ENCODE results near the gene EYA3.

The EYA3 gene

DNA sequence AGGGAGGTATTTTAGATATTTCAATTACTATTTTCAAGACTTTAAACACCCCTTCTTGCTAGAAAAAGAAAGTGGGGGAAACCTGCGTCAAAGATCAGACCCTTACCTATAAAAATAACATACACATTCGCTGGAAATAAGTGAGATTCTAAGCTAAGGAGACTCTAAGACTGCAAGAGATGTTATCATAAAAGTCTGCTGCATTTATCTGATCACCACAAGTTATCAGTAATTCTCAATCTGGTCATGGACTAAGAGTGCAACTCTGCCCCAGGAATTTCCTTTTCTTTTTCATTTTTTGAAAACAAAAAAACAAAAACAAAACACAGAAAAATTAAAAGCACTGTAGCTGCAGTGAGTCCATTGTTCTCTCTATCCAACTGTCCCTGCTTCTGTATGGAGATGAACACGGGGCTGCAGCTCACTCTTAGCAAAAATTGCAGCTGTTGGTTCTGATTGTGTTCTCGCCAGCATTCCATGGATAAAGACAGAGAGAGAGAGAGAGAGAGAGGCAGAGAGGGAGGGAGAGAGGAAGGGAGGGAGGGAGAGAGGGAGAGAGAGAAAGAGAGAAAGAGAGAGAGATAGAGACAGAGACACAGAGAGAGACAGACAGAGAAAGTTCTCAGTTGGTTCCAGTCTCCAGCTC, 114.5 kb downstream of the EYA3 start:
- Histone ChIP-seq H3K27me3 (ENCODE audit: control insufficient read depth, low read length) (no peaks in the 10 kb centered on the region), H3K27ac (ENCODE audit: low read depth, low read length) (no peak overlapping the region), H3K79me2 (ENCODE audit: control insufficient read depth, low read length) (no peaks in the 10 kb centered on the region), H4K20me1 (ENCODE audit: control insufficient read depth, insufficient read depth, low read depth, low read length) (no peaks in the 10 kb centered on the region), H3K4me3 (ENCODE audit: low read length) (no peak overlapping the region), H3K36me3 (ENCODE audit: control insufficient read depth, low read length) (peaks cover 23% of the 10 kb centered on the region), H3K9me2 (replicated peaks; ENCODE audit: control insufficient read depth, low read length) (no peaks in the 10 kb centered on the region), H3K4me1 (ENCODE audit: control insufficient read depth, low read length) (no peaks in the 10 kb centered on the region), H3F3A (ENCODE audit: control insufficient read depth, insufficient read depth) (peaks cover 9% of the 10 kb centered on the region), H3K9me3 (ENCODE audit: control insufficient read depth, insufficient read depth, low read length) (no peaks in the 10 kb centered on the region), H3K4me2 (ENCODE audit: low read length) (no peak overlapping the region)
- TF ChIP-seq, protein P1, sequence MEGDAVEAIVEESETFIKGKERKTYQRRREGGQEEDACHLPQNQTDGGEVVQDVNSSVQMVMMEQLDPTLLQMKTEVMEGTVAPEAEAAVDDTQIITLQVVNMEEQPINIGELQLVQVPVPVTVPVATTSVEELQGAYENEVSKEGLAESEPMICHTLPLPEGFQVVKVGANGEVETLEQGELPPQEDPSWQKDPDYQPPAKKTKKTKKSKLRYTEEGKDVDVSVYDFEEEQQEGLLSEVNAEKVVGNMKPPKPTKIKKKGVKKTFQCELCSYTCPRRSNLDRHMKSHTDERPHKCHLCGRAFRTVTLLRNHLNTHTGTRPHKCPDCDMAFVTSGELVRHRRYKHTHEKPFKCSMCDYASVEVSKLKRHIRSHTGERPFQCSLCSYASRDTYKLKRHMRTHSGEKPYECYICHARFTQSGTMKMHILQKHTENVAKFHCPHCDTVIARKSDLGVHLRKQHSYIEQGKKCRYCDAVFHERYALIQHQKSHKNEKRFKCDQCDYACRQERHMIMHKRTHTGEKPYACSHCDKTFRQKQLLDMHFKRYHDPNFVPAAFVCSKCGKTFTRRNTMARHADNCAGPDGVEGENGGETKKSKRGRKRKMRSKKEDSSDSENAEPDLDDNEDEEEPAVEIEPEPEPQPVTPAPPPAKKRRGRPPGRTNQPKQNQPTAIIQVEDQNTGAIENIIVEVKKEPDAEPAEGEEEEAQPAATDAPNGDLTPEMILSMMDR (IDR thresholded peaks at IDR 0.05; ENCODE audit: low read depth, low read length, poor library complexity, severe bottlenecking), result no peak
- no peak for TF ChIP-seq EZH2phosphoT487 (IDR thresholded peaks at IDR 0.05; ENCODE audit: borderline replicate concordance, low read length)

DNA sequence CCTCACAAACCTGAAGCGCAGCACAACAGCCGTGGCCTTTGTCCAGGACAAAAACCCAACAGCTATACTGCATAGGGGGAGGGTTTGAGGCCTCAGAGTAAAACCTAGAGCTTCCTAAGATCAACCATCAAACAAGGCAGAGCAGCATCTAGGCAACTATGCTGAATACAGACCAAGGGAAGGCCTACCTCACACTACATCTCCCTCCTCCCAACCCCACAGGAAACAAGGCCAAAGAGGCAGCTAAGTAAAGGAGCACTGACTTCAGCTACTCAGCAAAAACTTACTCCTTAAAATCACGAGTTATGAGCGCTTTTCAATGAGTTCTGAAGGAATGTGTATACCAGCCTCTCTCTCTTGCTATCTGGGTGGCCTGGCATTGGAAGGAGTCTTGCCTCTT, 116.3 kb downstream of the EYA3 start:
- Histone ChIP-seq H3K4me1 (ENCODE audit: control insufficient read depth, low read length) (no peaks in the 10 kb centered on the region), H3K36me3 (ENCODE audit: control insufficient read depth, low read length) (peaks cover 21% of the 10 kb centered on the region), H3K9me3 (ENCODE audit: control insufficient read depth, insufficient read depth, low read length) (no peaks in the 10 kb centered on the region), H3K4me2 (ENCODE audit: low read length) (no peak overlapping the region), H3K4me3 (ENCODE audit: low read length) (no peak overlapping the region), H3K27ac (ENCODE audit: low read depth, low read length) (no peak overlapping the region), H4K20me1 (ENCODE audit: control insufficient read depth, insufficient read depth, low read depth, low read length) (no peaks in the 10 kb centered on the region), H3K79me2 (ENCODE audit: control insufficient read depth, low read length) (no peaks in the 10 kb centered on the region), H3F3A (ENCODE audit: control insufficient read depth, insufficient read depth) (peaks cover 9% of the 10 kb centered on the region), H3K9me2 (replicated peaks; ENCODE audit: control insufficient read depth, low read length) (no peaks in the 10 kb centered on the region), H3K27me3 (ENCODE audit: control insufficient read depth, low read length) (no peaks in the 10 kb centered on the region)
- TF ChIP-seq, protein P1 (IDR thresholded peaks at IDR 0.05; ENCODE audit: low read depth, low read length, poor library complexity, severe bottlenecking), result no peak
- no peak for TF ChIP-seq EZH2phosphoT487 (IDR thresholded peaks at IDR 0.05; ENCODE audit: borderline replicate concordance, low read length)

DNA sequence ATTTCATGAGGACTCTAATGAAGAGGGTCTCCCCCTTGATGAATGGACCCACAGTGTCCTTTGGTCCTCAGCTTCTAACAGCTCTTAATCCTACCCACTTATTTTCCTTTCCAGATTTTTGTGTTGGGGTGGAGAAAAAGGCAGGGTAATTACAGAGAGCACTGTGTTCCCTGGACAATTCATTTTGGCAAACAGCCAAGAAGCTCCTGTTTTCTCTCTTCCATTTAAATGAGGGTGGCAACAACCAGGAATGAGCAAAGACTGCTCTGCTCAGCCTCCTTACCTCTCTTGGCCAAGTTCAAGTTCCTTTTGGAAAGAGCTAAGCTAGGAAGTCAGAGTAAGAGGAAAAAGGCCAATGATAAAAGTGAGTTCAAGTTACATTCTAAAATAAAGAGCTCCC, 116.7 kb downstream of the EYA3 start:
- Histone ChIP-seq H3K4me3 (ENCODE audit: low read length) (no peak overlapping the region), H3K4me1 (ENCODE audit: control insufficient read depth, low read length) (no peaks in the 10 kb centered on the region), H3K9me2 (replicated peaks; ENCODE audit: control insufficient read depth, low read length) (no peaks in the 10 kb centered on the region), H3K27ac (ENCODE audit: low read depth, low read length) (no peak overlapping the region), H3K27me3 (ENCODE audit: control insufficient read depth, low read length) (no peaks in the 10 kb centered on the region), H3K4me2 (ENCODE audit: low read length) (no peak overlapping the region), H4K20me1 (ENCODE audit: control insufficient read depth, insufficient read depth, low read depth, low read length) (no peaks in the 10 kb centered on the region), H3K36me3 (ENCODE audit: control insufficient read depth, low read length) (peaks cover 17% of the 10 kb centered on the region), H3K9me3 (ENCODE audit: control insufficient read depth, insufficient read depth, low read length) (no peaks in the 10 kb centered on the region), H3F3A (ENCODE audit: control insufficient read depth, insufficient read depth) (peaks cover 9% of the 10 kb centered on the region), H3K79me2 (ENCODE audit: control insufficient read depth, low read length) (no peaks in the 10 kb centered on the region)
- TF ChIP-seq EZH2phosphoT487 (IDR thresholded peaks at IDR 0.05; ENCODE audit: borderline replicate concordance, low read length), result no peak
- TF ChIP-seq, protein P1 (IDR thresholded peaks at IDR 0.05; ENCODE audit: low read depth, low read length, poor library complexity, severe bottlenecking), result no peak

All from DOHH2 (cell line).